ENCODE data around the gene DDX10. TPM values are rescaled to one million over a fixed set of nuclear protein-coding genes. Genes with fewer than 3 reads are reported as not detected.

The DDX10 gene
- total RNA-seq (10 to 100 TPM; 15.0 to 15.4 TPM), total RNA-seq (26.7 to 238 (median 45.2) reads per million in 172 experiments)
- polyA plus RNA-seq (2013, experiment 1 of 2), result 14.9 TPM
- polyA plus RNA-seq (2013, experiment 2 of 2), result 19.8 TPM

GRCh38 chr11:108664730-108665525 lies at the start of gene DDX10:
Gene DDX10, plus strand, starts transcription at chr11:108665069. Its CDS starts 85 bp downstream, at chr11:108665154.
- peaks cover 19% of the 10 kb centered on the region for H3K4me1 ChIP-seq (ENCODE audit: insufficient read depth, low read length)

GRCh38 chr11:108616549-108616948 lies 48.3 kb upstream of the DDX10 start:
- Mint-ChIP-seq H3K27ac (no peak overlapping the region), H3K4me1 (ENCODE audit: low read depth) (no peaks in the 10 kb centered on the region), H3K9me3 (no peaks in the 10 kb centered on the region), H3K27me3 (peaks cover 13% of the 10 kb centered on the region), H3K4me3 (no peak overlapping the region), H3K36me3 (ENCODE audit: low read depth) (no peaks in the 10 kb centered on the region)
- intact Hi-C loops (cut with DNase I, micrococcal nuclease), result no loop called here
- no peaks in the 10 kb centered on the region for H3K36me3 ChIP-seq (ENCODE audit: insufficient read depth, low read length)
- no peak for TF ChIP-seq CTCF (IDR thresholded peaks at IDR 0.05)
- POLR2A ChIA-PET, result no interaction called here
- no peaks in the 10 kb centered on the region for H3K9me3 ChIP-seq (ENCODE audit: control insufficient read depth in 1 of 2, insufficient read depth in 1 of 2, low read length in 2 of 2)
- H3K27me3 ChIP-seq (ENCODE audit: control insufficient read depth in 1 of 2, insufficient read depth in 2 of 2, low read length in 2 of 2), result peaks cover 0 to 6% of the 10 kb centered on the region in 2 experiments
- CTCF ChIA-PET, result no interaction called here
- no peak for DNase-seq
- no peak for ATAC-seq (ENCODE audit: poor library complexity)
- H3K4me3 ChIP-seq (ENCODE audit: low read length), result no peak overlapping the region
- H3K4me1 ChIP-seq (ENCODE audit: insufficient read depth, low read length), result no peaks in the 10 kb centered on the region
- H3K27ac ChIP-seq (ENCODE audit: low read depth in 1 of 2, low read length in 2 of 2), result no peak overlapping the region

More at GRCh38 chr11:108664730-108665525, at the start of gene DDX10:
- H3K4me3 ChIP-seq (ENCODE audit: low read length), result peak within 1 kb of the TSS; percentile 72
- POLR2A ChIA-PET, result interaction anchor here (0.6 to 2.3 kb wide), 13 partner anchors 13 to 1099 kb away, joined by 3 to 12 read pairs (median 4); partner anchors contain the start of genes ALKBH8, ATM, CUL5 and EXPH5
- DNase-seq, result peak; percentile 96 to 99 (median 98)
- H3K4me1 Mint-ChIP-seq (ENCODE audit: low read depth), result peaks cover 42% of the 10 kb centered on the region
- peak within 1 kb of the TSS; percentile 32 to 55 for H3K27ac ChIP-seq (ENCODE audit: low read depth in 1 of 2, low read length in 2 of 2)
- intact Hi-C loops (cut with DNase I, micrococcal nuclease), result loop anchor here (5.0 to 10.0 kb wide), 6 partner anchors 73 to 1210 kb away; partner anchors contain the start of genes ATM (in 2 of the 2), NPAT (in 2 of the 2), C11orf65 (in 1 of the 2) and CWF19L2 (in 1 of the 2)
- peak within 1 kb of the TSS; percentile 98 for H3K4me3 Mint-ChIP-seq
- ATAC-seq (ENCODE audit: poor library complexity), result peak; percentile 99
- no peak for TF ChIP-seq CTCF (IDR thresholded peaks at IDR 0.05)
- H3K36me3 Mint-ChIP-seq (ENCODE audit: low read depth), result peaks cover 18% of the 10 kb centered on the region
- no peaks in the 10 kb centered on the region for H3K27me3 ChIP-seq (ENCODE audit: control insufficient read depth in 1 of 2, insufficient read depth in 2 of 2, low read length in 2 of 2)
- CTCF ChIA-PET, result interaction anchor here (0.6 to 3.0 kb wide), 6 partner anchors 9 to 1092 kb away, joined by 3 to 9 read pairs (median 4); partner anchors contain the start of genes CUL5 and EXPH5
- peak within 1 kb of the TSS; percentile 89 for H3K27ac Mint-ChIP-seq
- no peaks in the 10 kb centered on the region for H3K27me3 Mint-ChIP-seq
- peaks cover 9% of the 10 kb centered on the region for H3K36me3 ChIP-seq (ENCODE audit: insufficient read depth, low read length)
- H3K9me3 Mint-ChIP-seq, result no peaks in the 10 kb centered on the region
- H3K9me3 ChIP-seq (ENCODE audit: control insufficient read depth in 1 of 2, insufficient read depth in 1 of 2, low read length in 2 of 2), result no peaks in the 10 kb centered on the region

DNA sequence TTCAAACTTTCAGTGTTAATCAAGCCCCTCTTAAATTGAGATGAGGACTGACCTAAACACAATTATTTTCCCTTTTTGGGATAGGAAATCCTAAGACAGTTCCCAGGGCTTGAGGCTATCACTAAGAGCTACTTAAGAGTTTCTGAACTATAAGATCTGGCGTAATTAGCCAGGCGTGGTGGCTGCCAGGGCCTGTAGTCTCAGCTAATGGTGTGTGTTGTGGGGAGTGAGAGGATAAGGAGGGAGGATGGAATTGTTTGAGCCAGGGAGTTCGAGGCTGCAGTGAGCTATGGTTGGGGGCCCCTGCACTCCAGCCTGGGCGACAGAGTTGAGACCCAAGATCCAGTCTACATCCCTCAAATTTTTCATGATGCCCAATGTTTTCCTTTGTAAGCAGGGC lies 47.8 kb upstream of the DDX10 start:
- no peak overlapping the region for H3K27ac ChIP-seq (ENCODE audit: low read depth in 1 of 2, low read length in 2 of 2)
- Mint-ChIP-seq H3K9me3 (no peaks in the 10 kb centered on the region), H3K4me3 (no peak overlapping the region), H3K27ac (no peak overlapping the region), H3K4me1 (ENCODE audit: low read depth) (no peaks in the 10 kb centered on the region), H3K27me3 (peaks cover 15% of the 10 kb centered on the region), H3K36me3 (ENCODE audit: low read depth) (no peaks in the 10 kb centered on the region)
- H3K4me1 ChIP-seq (ENCODE audit: insufficient read depth, low read length), result no peaks in the 10 kb centered on the region
- ChIA-PET POLR2A (no interaction called here), CTCF (no interaction called here)
- no peaks in the 10 kb centered on the region for H3K36me3 ChIP-seq (ENCODE audit: insufficient read depth, low read length)
- intact Hi-C loops (cut with DNase I, micrococcal nuclease), result no loop called here
- peaks cover 0 to 6% of the 10 kb centered on the region in 2 experiments for H3K27me3 ChIP-seq (ENCODE audit: control insufficient read depth in 1 of 2, insufficient read depth in 2 of 2, low read length in 2 of 2)
- H3K9me3 ChIP-seq (ENCODE audit: control insufficient read depth in 1 of 2, insufficient read depth in 1 of 2, low read length in 2 of 2), result no peaks in the 10 kb centered on the region
- H3K4me3 ChIP-seq (ENCODE audit: low read length), result no peak overlapping the region
- no peak for TF ChIP-seq CTCF (IDR thresholded peaks at IDR 0.05)
- DNase-seq, result no peak
- no peak for ATAC-seq (ENCODE audit: poor library complexity)

All from CD4-positive, alpha-beta T cell (primary cell).